T-helper 9 cell (primary cell): Measurements from ENCODE around the gene NUDT2.
"Not testable (repeated sequence)": the region's sequence is repeated elsewhere in the genome, so short reads cannot be mapped to it uniquely, and the experiment has no call there.

ENCODE experiments used
- DNase-seq: peaks from one replicate; pipeline ENCODE4 v3.0.0-alpha.2; 2020

The NUDT2 gene

DNA sequence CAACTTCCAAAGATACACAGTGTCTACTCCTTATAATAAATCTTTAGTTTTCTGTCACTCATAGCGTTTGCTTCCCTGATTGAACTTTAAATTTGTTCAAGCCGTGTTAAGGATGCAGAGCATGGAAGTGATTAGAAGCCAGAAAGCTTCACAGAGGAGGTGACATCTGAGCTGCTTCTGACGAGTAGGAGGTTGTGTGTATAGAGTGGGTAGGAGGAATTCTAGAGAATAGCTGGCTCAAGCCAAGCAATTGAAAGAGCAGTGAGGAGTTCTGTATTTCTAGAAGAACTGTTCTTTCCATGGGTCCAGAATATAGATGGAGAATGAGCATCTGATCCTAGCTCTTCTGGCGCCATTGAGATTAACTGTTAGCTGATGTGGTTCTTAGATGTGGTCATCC is 6.0 kb downstream of the NUDT2 start:
- DNase-seq: no peak

DNA sequence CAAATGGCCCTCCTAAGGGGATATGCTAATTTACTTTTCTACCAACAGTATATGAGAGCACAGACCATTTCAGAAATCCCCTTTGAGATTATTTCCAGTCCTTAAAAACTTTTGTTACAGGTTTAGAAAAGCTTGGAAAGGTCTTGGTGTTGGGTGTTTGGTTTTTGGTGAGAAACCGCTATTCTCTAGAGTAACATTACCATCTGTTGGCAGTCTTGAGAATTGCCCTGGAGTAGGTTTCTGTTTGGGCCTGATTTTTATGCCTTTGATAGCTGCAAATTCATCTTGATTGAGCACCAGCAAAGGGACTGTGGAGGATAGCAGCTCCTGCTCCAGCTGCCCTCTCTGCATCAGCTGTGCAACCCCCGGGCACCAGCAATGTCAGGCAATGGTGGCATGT is 8.0 kb downstream of the NUDT2 start:
- DNase-seq: no peak

DNA sequence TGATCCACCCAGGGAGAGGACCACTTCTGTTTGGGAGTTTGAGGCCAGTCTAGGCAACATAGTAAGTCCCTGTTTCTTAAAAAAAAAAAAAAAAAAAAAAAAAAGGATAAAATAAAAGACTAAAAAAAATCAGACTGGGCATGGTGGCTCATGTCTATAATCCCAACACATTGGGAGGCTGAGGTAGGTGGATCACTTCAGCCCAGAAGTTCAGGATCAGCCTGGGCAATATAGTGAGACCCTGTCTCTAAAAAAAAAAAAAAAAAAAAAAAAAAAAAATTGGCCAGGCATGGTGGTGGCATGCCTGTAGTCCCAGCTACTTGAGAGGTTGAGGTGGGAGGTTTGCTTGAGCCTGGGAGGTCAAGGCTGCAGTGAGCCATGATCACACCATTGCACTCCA is 8.7 kb downstream of the NUDT2 start:
- not testable (repeated sequence) for DNase-seq

DNA sequence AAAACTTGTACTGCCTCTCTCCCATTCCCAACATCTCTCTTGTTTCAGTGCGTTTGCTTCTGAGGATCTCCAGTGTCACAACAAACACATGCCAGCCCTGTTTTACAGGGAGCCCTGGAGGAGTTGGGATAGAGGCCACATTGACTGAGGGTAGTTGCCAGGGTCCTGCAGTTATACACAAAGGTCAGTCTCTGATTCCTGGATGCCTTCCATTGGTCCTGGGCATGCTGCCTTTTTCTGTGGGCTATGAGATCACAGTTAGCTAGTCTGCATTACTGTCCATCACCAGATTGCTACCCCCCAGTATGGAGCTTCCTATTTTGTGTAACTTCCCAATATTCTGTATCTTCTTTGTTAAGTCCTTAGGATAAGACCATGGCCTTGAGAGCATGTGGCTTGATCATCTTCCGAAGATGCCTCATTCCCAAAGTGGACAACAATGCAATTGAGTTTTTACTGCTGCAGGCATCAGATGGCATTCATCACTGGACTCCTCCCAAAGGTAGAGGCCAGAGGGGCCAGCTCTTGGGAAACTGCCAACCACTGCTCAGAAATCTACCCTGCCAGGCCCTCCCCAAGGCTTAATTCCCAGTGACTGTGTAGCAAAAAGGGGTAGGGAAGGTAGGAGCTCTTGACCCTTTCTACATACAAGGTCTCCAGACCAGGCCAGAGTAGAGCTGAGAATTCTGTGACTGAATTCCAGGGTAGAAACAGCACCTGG is 9.5 kb downstream of the NUDT2 start:
- DNase-seq: no peak

DNA sequence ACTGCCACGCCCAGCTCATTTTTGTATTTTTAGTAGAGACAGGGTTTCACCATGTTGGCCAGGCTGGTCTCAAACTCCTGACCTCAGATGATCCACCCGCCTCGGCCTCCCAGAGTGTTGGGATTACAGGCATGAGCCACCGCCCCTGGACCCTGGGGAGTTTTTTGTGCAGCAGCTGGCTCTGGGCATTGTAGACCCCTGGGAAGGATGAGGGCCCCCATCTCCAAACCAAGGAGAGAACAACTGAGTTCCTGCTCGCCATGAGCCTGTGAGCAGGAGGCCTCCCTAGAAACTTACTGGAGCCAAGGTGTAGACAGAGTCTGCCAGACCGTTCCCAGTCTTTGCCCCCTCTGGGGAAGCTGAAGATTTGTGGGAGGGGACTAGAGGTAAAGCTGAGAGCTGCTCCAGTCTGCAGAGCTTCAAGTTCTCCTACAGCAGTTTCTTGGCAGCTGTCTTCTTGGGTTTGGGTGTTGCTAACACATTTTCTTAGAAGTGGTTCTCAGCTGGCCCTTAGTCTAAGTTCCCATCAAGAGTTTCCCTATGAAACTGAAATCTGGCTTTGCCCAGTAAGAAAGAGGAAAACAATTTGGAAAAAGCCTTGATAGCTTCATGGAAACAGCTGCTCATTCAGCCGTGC is 12.4 kb downstream of the NUDT2 start:
- DNase-seq: no peak

DNA sequence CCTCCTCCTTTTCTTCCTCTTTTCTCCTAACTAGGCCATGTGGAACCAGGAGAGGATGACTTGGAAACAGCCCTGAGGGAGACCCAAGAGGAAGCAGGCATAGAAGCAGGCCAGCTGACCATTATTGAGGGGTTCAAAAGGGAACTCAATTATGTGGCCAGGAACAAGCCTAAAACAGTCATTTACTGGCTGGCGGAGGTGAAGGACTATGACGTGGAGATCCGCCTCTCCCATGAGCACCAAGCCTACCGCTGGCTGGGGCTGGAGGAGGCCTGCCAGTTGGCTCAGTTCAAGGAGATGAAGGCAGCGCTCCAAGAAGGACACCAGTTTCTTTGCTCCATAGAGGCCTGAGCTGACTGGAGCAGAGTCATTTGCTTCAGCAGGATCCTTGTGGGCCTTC is 13.7 kb downstream of the NUDT2 start:
- no peak for DNase-seq

DNA sequence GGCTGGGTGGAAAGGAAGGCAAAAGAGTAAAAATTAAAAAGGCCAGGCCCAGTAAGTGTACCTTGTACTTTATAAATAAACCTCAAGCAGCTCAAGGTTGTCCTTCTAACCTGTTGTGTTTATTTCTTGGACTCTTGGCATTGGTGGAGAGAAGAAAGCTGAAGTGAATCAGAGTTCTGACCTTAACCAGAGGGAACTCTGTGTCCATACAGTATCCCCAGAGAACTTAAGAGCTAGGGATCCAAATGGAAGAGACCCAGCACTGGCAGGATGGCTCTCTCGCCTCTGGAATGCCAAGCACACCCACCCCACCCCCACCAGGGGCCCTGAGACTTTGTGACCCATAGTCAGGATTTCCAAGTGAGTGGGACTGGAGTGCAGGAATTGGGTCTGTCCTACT is 14.2 kb downstream of the NUDT2 start:
- DNase-seq: no peak

DNA sequence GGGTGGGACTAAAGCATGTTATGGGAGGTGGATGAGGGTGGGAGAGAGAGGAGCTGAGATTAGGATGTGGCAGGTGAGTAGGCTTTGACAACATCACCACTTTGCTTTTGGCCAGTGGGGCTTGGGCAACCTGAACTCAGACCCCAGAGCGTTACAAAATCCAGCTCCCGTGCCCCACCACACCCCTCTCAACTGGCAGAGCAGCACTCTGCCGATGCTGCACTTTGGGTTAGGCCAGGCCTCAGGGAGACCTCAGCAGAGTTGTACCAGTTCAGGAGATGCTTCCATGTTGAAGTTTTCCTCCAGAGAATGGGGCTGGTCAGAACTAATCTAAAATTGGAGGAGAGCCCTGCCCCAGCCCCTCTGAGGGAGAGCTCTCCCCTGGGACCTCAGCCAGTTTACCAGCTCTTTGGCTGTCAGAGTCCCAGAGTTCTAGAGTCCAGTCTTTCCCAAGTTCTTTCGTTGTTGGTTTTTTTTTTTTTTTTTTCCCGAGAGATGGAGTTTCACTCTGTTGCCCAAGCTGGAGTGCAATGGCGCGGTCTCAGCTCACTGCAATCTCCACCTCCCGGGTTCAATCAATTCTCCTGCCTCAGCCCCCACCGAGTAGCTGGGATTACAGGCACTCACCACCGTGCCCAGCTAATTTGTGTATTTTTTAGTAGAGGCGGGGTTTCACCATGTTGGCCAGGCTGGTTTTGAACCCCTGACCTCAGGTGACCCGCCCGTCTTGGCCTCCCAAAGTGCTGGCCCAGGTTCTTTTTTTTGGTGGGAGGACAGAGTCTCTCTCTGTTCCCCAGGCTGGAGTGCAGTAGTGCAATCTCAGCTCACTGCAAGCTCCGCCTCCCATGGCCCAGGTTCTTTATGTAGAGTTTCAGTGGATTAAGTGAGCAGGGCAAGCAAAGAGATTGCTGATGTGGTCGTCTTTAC is 17.8 kb downstream of the NUDT2 start:
- no peak for DNase-seq

DNA sequence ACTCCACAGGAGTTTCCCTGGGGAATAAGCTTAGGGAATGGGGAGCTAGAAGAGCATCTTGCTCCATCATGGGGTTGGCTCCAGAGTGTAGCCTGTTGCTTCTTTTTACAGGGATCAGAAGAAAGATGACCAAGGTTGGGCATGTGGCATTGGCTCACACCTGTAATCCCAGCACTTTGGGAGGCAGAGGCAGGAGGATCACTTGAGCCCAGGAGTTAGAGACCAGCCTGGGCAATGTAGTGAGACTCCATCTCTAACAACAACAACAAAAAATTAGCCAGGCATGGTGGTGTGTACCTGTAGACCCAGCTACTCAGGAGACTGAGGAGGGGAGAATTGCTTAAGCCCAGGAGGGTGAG is 18.4 kb downstream of the NUDT2 start:
- no peak for DNase-seq

DNA sequence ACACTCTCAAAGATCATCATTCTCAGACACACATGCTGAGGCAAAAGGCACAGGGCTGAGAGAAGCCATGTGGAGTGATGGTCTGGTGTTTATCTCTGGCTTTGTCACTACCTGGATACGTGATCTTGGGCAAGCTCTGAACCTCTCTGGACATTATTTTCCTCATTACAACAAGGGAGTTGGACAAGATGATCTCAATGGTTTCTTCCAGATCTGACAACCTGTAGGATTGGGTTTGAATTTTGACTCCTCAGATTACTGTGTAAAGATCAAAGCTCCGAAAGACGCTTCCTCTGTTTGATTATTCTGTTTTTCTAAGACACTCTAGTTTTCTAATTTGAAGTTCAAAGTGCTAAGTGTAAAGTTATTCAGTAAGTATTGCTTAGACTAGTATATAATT is 20.0 kb downstream of the NUDT2 start:
- DNase-seq: no peak

DNA sequence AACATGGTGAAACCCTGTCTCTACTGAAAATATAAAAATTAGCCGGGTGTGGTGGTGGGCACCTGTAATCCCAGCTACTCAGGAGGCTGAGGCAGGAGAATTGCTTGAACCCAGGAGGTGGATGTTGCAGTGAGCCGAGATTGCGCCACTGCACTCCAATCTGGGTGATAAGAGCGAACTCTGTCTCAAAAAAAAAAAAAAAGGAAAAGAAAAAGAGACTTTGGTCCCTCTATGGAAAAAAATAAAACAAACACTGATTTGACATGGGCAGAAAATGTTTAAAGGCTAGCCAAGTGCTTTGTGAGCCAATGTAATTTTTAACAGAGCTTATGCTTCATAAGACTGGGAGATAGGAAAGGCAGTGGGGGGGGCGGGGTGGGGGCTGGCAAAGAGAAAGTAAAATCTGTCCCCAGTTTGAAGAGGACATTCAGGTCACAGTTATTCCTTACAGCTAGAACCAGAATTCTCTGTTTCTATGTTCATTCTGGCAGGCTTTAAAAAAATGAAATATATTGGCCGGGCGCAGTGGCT is 22.8 kb downstream of the NUDT2 start:
- DNase-seq: not testable (repeated sequence)

DNA sequence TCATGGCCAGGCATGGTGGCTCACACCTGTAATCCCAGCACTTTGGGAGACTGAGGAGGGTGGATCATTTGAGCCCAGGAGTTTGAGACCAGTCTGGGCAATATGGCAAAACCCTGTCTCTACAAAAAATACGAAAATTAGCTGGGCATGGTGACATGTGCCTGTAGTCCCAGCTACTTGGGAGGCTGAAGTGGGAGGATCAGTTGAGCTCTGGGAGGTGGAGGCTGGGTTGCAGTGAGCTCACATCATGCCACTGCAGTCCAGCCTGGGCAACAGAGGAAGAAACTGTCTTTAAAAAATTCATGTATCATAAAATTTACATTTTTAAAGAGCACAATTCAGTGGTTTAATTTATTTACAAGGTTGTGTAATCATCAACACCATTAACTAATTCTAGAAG is 23.6 kb downstream of the NUDT2 start:
- DNase-seq: not testable (repeated sequence)

DNA sequence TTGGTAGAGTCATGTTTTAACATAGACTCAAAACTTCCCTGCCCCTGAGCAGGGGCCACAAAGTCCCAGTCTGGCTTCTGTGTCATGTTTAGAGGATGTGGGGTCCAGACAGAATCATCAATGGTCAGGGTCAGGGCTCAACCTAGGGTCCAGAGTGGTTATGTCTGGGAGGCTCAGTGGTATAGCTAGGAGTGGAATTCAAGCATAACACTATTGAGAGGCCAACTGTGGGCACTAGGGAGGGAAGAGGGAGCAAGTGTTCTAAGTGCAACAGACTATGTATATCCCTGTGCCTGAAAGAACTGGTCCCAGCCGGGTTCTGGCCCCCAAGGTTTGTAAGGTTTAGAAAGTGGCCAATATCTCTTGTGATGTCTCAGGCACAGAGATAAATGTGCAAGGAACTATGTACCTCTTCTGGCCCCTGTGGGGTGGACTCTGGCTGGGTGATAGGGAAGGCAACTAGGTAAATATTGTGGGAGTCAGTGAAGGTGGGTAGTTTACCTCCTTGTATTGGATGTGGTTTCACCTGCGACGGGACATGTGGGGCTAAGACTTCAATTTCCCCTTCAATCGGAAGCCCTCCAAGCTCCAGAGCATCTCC is 33.3 kb downstream of the NUDT2 start:
- no peak for DNase-seq

DNA sequence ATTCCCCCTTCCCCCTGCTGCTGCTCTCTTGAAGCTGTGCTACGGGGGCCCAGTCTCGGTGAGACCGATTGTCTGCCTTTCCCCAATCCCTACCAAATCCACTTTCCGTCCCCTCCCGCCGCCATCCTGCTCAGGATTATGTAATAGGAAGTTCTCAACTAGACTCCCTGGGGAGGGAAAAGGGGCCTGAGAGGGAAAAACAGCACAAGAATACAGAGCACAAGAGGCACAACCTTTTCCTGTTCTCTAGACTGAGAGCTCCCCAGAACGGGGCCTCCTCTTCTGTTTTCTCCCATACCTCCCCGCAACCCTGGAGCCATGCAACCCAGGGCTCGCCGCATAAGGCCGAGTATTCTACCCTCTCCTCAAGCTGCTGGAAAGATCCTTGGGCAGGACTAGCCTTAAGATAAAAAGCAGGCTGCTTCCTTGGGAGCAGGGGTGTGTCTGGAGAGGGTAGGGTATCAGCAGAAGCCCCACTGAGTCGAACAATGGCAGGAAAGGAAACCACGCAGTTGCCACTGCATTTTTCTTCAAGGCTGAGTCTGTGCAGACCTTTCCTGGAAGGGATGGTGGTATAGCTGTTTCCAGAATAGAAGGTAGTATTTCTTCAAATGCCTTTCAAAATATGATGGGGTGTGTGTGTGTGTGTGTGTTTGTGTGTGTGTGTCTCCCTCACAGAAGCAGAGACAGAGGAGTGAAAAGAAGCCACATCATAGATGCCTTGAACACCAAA is 34.4 kb downstream of the NUDT2 start:
- DNase-seq: no peak

DNA sequence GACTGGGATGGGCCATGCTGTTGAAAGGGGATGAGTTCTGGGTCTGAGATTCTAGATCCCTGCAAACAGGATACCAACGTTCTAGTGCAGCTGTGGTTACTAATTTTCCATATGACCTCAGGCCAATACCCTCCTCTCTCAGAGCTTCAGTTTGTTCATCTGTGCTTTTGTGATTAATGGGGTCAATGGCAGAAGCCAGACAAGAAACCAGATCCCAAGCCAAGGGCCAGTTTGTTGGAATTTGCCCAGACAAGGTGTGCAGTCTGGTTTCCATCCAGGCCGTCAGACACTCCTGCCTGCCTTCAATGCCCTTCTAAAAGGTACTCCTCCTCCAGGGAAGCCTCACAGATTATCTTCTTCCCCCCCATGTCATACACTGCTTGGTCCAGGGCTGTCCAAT is 35.9 kb downstream of the NUDT2 start:
- no peak for DNase-seq

DNA sequence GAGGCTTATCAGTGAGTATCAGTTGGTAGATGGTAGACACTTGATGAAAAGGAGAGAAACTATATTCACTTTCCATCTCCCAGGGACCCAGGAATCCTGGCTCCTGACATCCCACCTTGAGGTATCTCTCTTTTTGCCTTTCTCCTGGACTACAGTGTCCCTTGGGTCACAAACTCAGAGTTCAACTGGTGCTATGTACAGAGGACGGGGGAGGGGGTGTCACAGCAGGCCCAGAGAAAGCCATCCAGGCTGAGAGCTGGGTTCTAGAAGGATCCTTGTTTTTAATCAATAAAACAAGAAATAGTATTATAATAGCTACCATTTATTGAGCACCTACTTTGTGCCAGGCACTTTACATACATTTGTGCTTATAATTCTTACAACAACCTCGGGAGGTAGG is 37.0 kb downstream of the NUDT2 start:
- no peak for DNase-seq

DNA sequence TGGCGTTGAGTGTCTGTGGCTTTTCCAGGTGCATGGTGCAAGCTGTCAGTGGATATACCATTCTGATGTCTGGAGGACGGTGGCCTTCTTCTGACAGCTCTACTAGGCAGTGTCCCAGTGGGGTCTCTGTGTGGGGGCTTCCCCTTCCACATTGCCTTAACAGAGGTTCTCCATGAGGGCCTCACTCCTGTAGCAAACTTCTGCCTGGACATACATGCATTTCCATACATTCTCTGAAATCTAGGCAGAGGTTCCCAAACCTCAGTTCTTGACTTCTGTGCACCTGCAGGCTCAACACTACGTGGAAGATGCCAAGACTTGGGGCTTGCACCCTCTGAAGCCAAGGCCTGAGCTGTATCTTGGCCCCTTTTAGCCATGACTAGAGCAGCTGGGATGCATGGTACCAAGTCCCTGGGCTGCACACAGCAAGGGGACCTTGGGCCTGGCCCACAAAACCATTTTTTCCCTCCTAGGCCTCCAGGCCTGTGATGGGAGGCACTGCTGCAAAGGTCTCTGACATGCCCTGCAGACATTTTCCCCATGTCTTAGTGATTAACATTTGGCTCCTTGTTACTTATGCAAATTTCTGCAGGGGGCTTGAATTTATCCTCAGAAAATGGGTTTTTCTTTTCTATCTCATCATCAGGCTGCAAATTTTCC is 38.5 kb downstream of the NUDT2 start:
- not testable (repeated sequence) for DNase-seq

DNA sequence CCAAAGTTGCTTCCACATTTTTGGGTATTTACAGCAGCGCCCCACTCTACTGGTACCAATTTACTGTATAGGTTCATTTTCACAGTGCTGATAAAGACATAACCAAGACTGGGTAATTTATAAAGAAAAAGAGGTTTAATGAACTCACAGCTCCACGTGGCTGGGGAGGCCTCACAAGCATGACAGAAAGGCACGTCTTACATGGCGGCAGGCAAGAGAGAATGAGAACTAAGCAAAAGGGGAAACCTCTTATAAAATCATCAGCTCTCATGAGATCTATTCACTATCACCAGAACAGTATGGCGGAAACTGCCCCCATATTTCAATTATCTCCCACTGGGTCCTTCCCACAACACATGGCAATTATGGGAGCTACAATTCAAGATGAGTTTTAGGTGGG is 39.4 kb downstream of the NUDT2 start:
- not testable (repeated sequence) for DNase-seq

DNA sequence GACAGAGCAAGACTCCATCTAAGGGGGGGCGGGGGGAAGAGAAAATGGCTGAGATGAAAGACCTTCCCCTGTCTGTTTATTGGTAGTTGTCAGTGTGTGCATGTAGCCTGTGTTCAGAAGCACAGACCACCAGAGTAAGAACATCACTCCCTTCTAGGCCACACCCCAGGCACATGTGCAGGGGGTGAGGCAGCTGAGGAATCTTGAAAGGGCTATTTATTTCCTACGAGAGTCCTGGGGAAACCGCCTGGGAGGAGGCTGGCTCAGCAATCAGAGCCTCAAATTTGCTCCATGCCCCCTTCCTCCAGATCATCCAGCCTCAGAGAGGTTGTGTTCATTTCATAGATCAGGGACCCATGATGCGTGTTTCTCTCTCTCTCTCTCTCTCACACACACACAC is 40.3 kb downstream of the NUDT2 start:
- DNase-seq: no peak

DNA sequence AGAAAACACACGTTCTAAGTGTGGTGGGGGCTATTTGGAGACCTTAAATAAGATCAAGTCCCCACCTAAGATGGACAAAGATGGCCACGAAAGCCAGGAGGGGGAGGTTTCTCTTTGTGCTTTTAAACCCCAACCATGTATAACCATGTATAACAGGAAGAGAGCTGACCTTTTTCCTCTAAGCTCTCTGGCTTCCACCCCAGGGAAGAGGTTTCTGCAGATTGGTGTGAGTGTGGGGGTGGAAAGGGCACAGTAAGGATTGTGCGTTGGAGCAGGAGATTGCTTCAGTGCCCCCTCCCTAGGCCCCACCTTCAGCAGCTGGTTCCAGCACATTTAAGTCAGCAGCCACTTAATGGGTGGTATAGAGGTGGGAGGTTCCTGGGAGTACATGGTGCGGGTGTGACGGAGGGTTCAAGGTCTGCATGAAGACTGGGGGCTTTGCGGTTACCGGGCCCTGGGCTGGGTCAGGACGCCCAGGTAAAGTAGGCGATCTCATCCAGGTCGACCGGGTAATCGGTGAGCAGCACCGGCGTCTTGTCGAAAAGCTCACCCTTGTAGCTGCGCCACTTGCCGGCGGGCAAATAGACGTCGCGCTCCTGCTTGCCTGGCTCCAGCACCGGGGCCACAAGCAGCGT is 41.1 kb downstream of the NUDT2 start:
- no peak for DNase-seq
